Common myeloid progenitor, CD34-positive (primary cell): Measurements from ENCODE around the gene MRPS25. TPM values are rescaled to one million over a fixed set of nuclear protein-coding genes. Genes with fewer than 3 reads are reported as not detected.

Experiments
- CTCF ChIA-PET: fragments of 350-600 bp; sonication (Branson Sonifier 250); formaldehyde crosslinking; loops from one replicate; lab custom pipeline; 2021; ENCODE audit warnings: antibody characterized with exemption; lab: Charles Lee
- POLR2A ChIA-PET: fragments of 350-600 bp; sonication (Branson Sonifier 250); formaldehyde crosslinking; loops from one replicate; lab custom pipeline; 2021; ENCODE audit warnings: antibody characterized with exemption; lab: Charles Lee
- DNase-seq, 3 donors: peaks; one replicate each; pipeline versions ENCODE4 v3.0.0 to v3.0.0-alpha.2; 2013
- H3K27ac ChIP-seq, 2 experiments: 1 replicate in 1 of 2; 2 replicates in 1 of 2; pipeline ENCODE4 v1.7.0; 2013; ENCODE audit warnings: inconsistent platforms in 2 of 2, low read length in 2 of 2, mild to moderate bottlenecking in 2 of 2, low read depth in 1 of 2, moderate library complexity in 1 of 2; ENCODE audit not compliant: severe bottlenecking in 2 of 2, insufficient read depth in 1 of 2, poor library complexity in 1 of 2
- H3K27me3 ChIP-seq, 5 experiments: replicated peaks in 2 of 5; 1 replicate in 3 of 5; 2 replicates in 2 of 5; pipeline versions ENCODE4 v1.6.1 to v1.7.0; 2013; ENCODE audit warnings: low read length in 4 of 5, mild to moderate bottlenecking in 2 of 5, moderate library complexity in 2 of 5, inconsistent platforms in 1 of 5; ENCODE audit not compliant: insufficient read depth in 5 of 5, control insufficient read depth in 4 of 5
- H3K36me3 ChIP-seq, 4 experiments: 1 replicate in 2 of 4; 2 replicates in 2 of 4; pipeline versions ENCODE4 v1.6.1 to v1.7.0; 2013; ENCODE audit warnings: low read length in 3 of 4, control low read depth in 1 of 4, mild to moderate bottlenecking in 1 of 4; ENCODE audit not compliant: control insufficient read depth in 4 of 4, insufficient read depth in 4 of 4
- H3K4me1 ChIP-seq, 4 experiments: 1 replicate in 3 of 4; 2 replicates in 1 of 4; pipeline versions ENCODE4 v1.6.1 to v1.7.1; 2013; ENCODE audit warnings: low read length in 3 of 4, mild to moderate bottlenecking in 3 of 4, control low read depth in 1 of 4, inconsistent platforms in 1 of 4, moderate library complexity in 1 of 4; ENCODE audit not compliant: control insufficient read depth in 4 of 4, insufficient read depth in 4 of 4; ENCODE audit errors: control extremely low read depth in 1 of 4
- H3K4me3 ChIP-seq, 7 experiments: 1 replicate in 4 of 7; 2 replicates in 3 of 7; pipeline versions ENCODE4 v1.5.1 to v1.7.0; 2013; ENCODE audit warnings: mild to moderate bottlenecking in 7 of 7, low read length in 6 of 7, moderate library complexity in 6 of 7, inconsistent platforms in 2 of 7, low read depth in 2 of 7, control low read depth in 1 of 7; ENCODE audit not compliant: insufficient read depth in 4 of 7, control insufficient read depth in 1 of 7; ENCODE audit errors: extremely low read depth in 1 of 7
- H3K9me3 ChIP-seq, 5 experiments: 1 replicate in 4 of 5; 2 replicates in 1 of 5; pipeline versions ENCODE4 v1.6.1 to v1.7.1; 2013; ENCODE audit warnings: low read length in 4 of 5, mild to moderate bottlenecking in 2 of 5, inconsistent platforms in 1 of 5, low read depth in 1 of 5, moderate library complexity in 1 of 5; ENCODE audit not compliant: control insufficient read depth in 4 of 5, insufficient read depth in 2 of 5; ENCODE audit errors: control extremely low read depth in 1 of 5
- WGBS: methylation state at CpG from one replicate; pipeline ENCODE4 v1.1.5; 2013; ENCODE audit not compliant: insufficient coverage; 5-methylcytosine and 5-hydroxymethylcytosine counted together
- polyA plus RNA-seq: library from polyadenylated mRNA; unstranded; fragments of 120-200 nt; gene quantifications from one replicate; pipeline ENCODE4 v1.2.1, GENCODE V29; 2013

MRPS25 gene
- polyA plus RNA-seq: 50.7 TPM

- Histone ChIP-seq H3K27ac (peak within 1 kb of the TSS; percentile 54 to 85), H3K27me3 (no peaks in the 10 kb centered on the region), H3K4me3 (peak within 1 kb of the TSS; percentile 81 to 95 (median 84)), H3K36me3 (peaks cover under 1 to 6% (median 2%) of the 10 kb centered on the region in 4 experiments), H3K4me1 (peaks cover 0 to 21% (median 16%) of the 10 kb centered on the region in 4 experiments), H3K9me3 (no peaks in the 10 kb centered on the region)
- DNase-seq: peak; percentile 88 to 95 (median 94)
- POLR2A ChIA-PET: interaction anchor here (1.2 to 1.5 kb wide), 2 partner anchors 11 to 14 kb away, joined by 3 read pairs; no protein-coding TSS in a partner anchor
- CTCF ChIA-PET: interaction anchor here (0.8 to 3.1 kb wide), 4 partner anchors 13 to 62 kb away, joined by 3 to 18 read pairs (median 4); no protein-coding TSS in a partner anchor
- WGBS: 0% methylated on average over 54 of the region's 69 CpGs
These were observed at the start of gene MRPS25 for GRCh38 chr3:15064835-15065549. Gene MRPS25 (minus strand): TSS chr3:15065315. CDS start chr3:15065194, 121 bp downstream.

- WGBS: no CpG with 5 or more reads among the region's 3 CpGs
- Histone ChIP-seq H3K27ac (no peak overlapping the region), H3K27me3 (peaks cover 0 to 12% (median 0%) of the 10 kb centered on the region in 5 experiments), H3K36me3 (no peaks in the 10 kb centered on the region), H3K4me1 (peaks cover 0 to 2% (median 0%) of the 10 kb centered on the region in 4 experiments), H3K9me3 (peaks cover 0 to 2% (median 0%) of the 10 kb centered on the region in 5 experiments), H3K4me3 (no peak overlapping the region)
- no peak for DNase-seq
- ChIA-PET POLR2A (no interaction called here), CTCF (interaction anchor here (1.1 kb wide), 2 partner anchors 69 to 89 kb away, joined by 3 read pairs; no protein-coding TSS in a partner anchor)
These were observed 48.8 kb upstream of the MRPS25 start for GRCh38 chr3:15113884-15114283.

- H3K27ac ChIP-seq: no peak overlapping the region
- no peaks in the 10 kb centered on the region for H3K36me3 ChIP-seq
- H3K9me3 ChIP-seq: peaks cover 0 to 2% (median 0%) of the 10 kb centered on the region in 5 experiments
- ChIA-PET POLR2A (no interaction called here), CTCF (interaction anchor here (1.1 kb wide), 2 partner anchors 69 to 90 kb away, joined by 3 read pairs; no protein-coding TSS in a partner anchor)
- WGBS: 88% methylated on average over 3 of the region's 6 CpGs
- DNase-seq: no peak
- H3K4me1 ChIP-seq: peaks cover 0 to 1% (median 0%) of the 10 kb centered on the region in 4 experiments
- H3K4me3 ChIP-seq: no peak overlapping the region
- peaks cover 0 to 12% (median 0%) of the 10 kb centered on the region in 5 experiments for H3K27me3 ChIP-seq
These were observed 48.4 kb upstream of the MRPS25 start for GRCh38 chr3:15113471-15113870.

GRCh38 chr3:15112011-15112410 is 46.9 kb upstream of the MRPS25 start:
- Histone ChIP-seq H3K4me1 (peaks cover 0 to 5% (median 4%) of the 10 kb centered on the region in 4 experiments), H3K9me3 (peaks cover 0 to 2% (median 0%) of the 10 kb centered on the region in 5 experiments), H3K27ac (no peak overlapping the region), H3K27me3 (peaks cover 0 to 12% (median 0%) of the 10 kb centered on the region in 5 experiments), H3K36me3 (no peaks in the 10 kb centered on the region), H3K4me3 (no peak overlapping the region)
- ChIA-PET POLR2A (no interaction called here), CTCF (no interaction called here)
- WGBS: 100% methylated on average over 1 of the region's 3 CpGs
- DNase-seq: no peak

GRCh38 chr3:15110206-15110605 is 45.1 kb upstream of the MRPS25 start:
- CTCF ChIA-PET: interaction anchor here (1.3 to 9.7 kb wide), 4 partner anchors 8 to 295 kb away, joined by 4 to 93 read pairs (median 18); partner anchors contain the start of gene CAPN7
- no peak for DNase-seq
- Histone ChIP-seq H3K36me3 (no peaks in the 10 kb centered on the region), H3K27me3 (peaks cover 0 to 9% (median 0%) of the 10 kb centered on the region in 5 experiments), H3K9me3 (no peaks in the 10 kb centered on the region), H3K4me3 (no peak overlapping the region), H3K4me1 (peaks cover 0 to 5% (median 4%) of the 10 kb centered on the region in 4 experiments), H3K27ac (no peak overlapping the region)
- WGBS: 100% methylated on average over 1 of the region's 4 CpGs
- POLR2A ChIA-PET: no interaction called here

- no peak overlapping the region for H3K27ac ChIP-seq
- peaks cover 0 to 5% (median 4%) of the 10 kb centered on the region in 4 experiments for H3K4me1 ChIP-seq
- no peaks in the 10 kb centered on the region for H3K27me3 ChIP-seq
- H3K9me3 ChIP-seq: no peaks in the 10 kb centered on the region
- no peak for DNase-seq
- H3K4me3 ChIP-seq: no peak overlapping the region
- ChIA-PET POLR2A (no interaction called here), CTCF (interaction anchor here (0.8 to 9.7 kb wide), 11 partner anchors 10 to 451 kb away, joined by 3 to 93 read pairs (median 4); partner anchors contain the start of genes CAPN7 and RBSN)
- H3K36me3 ChIP-seq: no peaks in the 10 kb centered on the region
- 92% methylated on average over 4 of the region's 4 CpGs for WGBS
These were observed 43.8 kb upstream of the MRPS25 start for GRCh38 chr3:15108869-15109268.
